ENCODE measurements around the gene PSMD4.
A peak's percentile ranks its signal among the peaks of the same experiment; 100 is the strongest.
"Not testable (repeated sequence)": the region's sequence is repeated elsewhere in the genome, so short reads cannot be mapped to it uniquely, and the experiment has no call there.

Gene PSMD4

GRCh38 chr1:151254217-151255213 lies at the start of gene PSMD4:
TSS of gene PSMD4 (plus strand) at chr1:151254734. CDS start at chr1:151254783, 49 bp downstream.
- FAIRE-seq: peak; percentile 80
- peak; percentile 98 for TF ChIP-seq POLR2A (IDR thresholded peaks at IDR 0.05; ENCODE audit: low read depth, low read length)
- DNase-seq (ENCODE audit: insufficient read length, low spot score): peak; percentile 99

GRCh38 chr1:151205381-151205965 lies 49.1 kb upstream of the PSMD4 start:
- not testable (repeated sequence) for FAIRE-seq; DNase-seq (ENCODE audit: insufficient read length, low spot score)

GRCh38 chr1:151210830-151211229 lies 43.7 kb upstream of the PSMD4 start:
- TF ChIP-seq POLR2A (IDR thresholded peaks at IDR 0.05; ENCODE audit: low read depth, low read length): no peak
- FAIRE-seq (no peak), DNase-seq (ENCODE audit: insufficient read length, low spot score) (peak; percentile 19)

- FAIRE-seq (no peak), DNase-seq (ENCODE audit: insufficient read length, low spot score) (no peak)
- TF ChIP-seq POLR2A (IDR thresholded peaks at IDR 0.05; ENCODE audit: low read depth, low read length): no peak
These were observed 42.4 kb upstream of the PSMD4 start for GRCh38 chr1:151211972-151212705.

- FAIRE-seq: no peak
These were observed 41.0 kb upstream of the PSMD4 start for GRCh38 chr1:151213560-151213959.

DNA sequence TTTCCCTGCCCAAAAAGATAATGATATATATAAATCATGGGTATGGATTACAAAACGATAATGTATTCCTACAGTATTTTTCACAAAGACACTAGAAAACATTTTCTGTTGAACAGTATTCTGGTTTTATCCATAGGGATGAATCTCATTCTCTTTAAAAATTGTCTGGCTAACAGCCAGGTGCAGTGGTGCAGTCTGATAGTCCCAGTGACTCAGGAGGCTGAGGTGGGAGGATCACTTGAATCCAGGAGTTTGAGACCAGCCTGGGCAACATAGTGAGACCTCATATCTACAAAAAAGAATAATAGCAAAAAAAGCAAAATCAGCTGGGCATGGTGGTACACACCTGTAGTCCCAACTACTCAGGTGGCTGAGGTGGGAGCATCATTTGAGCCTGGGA lies 32.9 kb upstream of the PSMD4 start:
- TF ChIP-seq POLR2A (IDR thresholded peaks at IDR 0.05; ENCODE audit: low read depth, low read length): no peak
- no peak for FAIRE-seq

More at GRCh38 chr1:151213560-151213959, 41.0 kb upstream of the PSMD4 start:
- TF ChIP-seq POLR2A (IDR thresholded peaks at IDR 0.05; ENCODE audit: low read depth, low read length): no peak
- DNase-seq (ENCODE audit: insufficient read length, low spot score): no peak

DNA sequence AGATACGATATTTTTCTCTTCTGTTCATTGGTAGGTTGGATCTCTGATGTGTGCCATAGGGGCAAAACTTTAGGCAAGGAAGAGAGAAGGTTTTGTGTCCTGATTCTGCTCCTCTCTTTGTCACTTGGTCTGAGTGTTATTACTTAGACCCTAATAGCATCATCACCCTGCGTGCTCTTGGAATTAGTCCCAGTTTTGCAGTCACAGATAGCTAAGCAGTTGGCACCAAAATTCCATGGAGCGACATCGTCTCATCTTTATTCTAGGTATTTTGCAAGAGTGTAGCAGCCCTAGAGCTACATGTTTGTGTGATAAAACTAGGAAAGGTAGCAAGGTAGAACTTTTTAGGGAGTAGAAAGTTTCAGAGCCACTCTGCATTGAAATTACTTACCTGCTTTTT lies 32.4 kb upstream of the PSMD4 start:
- FAIRE-seq: no peak
- no peak for DNase-seq (ENCODE audit: insufficient read length, low spot score)
- TF ChIP-seq POLR2A (IDR thresholded peaks at IDR 0.05; ENCODE audit: low read depth, low read length): no peak

More for the DNA sequence above, 32.9 kb upstream of the PSMD4 start:
- no peak for DNase-seq (ENCODE audit: insufficient read length, low spot score)

GRCh38 chr1:151235235-151235634 lies 19.3 kb upstream of the PSMD4 start:
- no peak for TF ChIP-seq POLR2A (IDR thresholded peaks at IDR 0.05; ENCODE audit: low read depth, low read length)
- FAIRE-seq (no peak), DNase-seq (ENCODE audit: insufficient read length, low spot score) (no peak)

GRCh38 chr1:151237678-151238466 lies 16.7 kb upstream of the PSMD4 start:
- DNase-seq (ENCODE audit: insufficient read length, low spot score) (no peak), FAIRE-seq (no peak)
- no peak for TF ChIP-seq POLR2A (IDR thresholded peaks at IDR 0.05; ENCODE audit: low read depth, low read length)

DNA sequence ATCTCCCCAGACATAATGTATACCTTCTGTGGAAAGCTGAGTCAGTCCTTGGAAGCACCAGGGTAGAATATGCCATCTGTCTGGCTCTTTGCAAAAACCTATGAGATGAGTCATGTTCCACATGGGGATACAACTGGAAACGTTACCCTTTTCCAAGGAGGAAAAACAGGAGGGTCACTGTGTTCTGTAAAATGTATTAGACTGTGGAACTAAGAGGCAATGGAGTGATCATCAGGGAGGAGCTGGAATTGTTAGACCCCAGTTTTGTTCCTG lies 16.1 kb upstream of the PSMD4 start:
- peak; percentile 91 for DNase-seq (ENCODE audit: insufficient read length, low spot score)
- peak; percentile 81 for FAIRE-seq
- TF ChIP-seq POLR2A (IDR thresholded peaks at IDR 0.05; ENCODE audit: low read depth, low read length): no peak

- DNase-seq (ENCODE audit: insufficient read length, low spot score) (no peak), FAIRE-seq (no peak)
- no peak for TF ChIP-seq POLR2A (IDR thresholded peaks at IDR 0.05; ENCODE audit: low read depth, low read length)
These were observed 12.1 kb upstream of the PSMD4 start for GRCh38 chr1:151242442-151242841.

DNA sequence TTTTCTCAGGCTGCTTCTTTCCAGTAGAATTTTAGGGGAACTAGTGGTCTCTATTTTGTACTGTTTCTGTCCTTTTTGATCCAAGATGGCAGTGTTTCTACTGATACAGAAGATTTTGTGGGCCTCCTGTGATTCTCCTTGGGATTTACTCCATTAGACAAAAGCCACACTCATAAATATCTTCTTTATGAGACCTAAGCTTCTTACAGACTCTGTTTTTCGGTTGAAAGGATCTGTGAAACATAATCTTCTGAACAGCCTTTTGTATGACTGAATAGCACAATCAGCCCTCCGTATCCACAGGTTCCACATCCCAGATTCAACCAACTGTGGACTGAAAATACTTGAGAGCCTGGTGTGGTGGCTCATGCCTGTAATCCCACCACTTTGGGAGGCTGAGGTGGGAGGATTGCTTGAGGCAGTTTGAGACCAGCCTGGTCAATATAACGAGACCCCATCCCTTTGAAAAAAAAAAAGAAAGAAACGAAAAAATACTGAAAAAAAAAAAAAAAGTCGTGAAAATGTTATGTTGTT lies 10.8 kb upstream of the PSMD4 start:
- FAIRE-seq: no peak
- no peak for TF ChIP-seq POLR2A (IDR thresholded peaks at IDR 0.05; ENCODE audit: low read depth, low read length)
- no peak for DNase-seq (ENCODE audit: insufficient read length, low spot score)

- FAIRE-seq (no peak), DNase-seq (ENCODE audit: insufficient read length, low spot score) (no peak)
- TF ChIP-seq POLR2A (IDR thresholded peaks at IDR 0.05; ENCODE audit: low read depth, low read length): no peak
These were observed 7.7 kb upstream of the PSMD4 start for GRCh38 chr1:151246786-151247185.

Measured in H54 (cell line).